ENCODE results near the gene USP13.

- TF ChIP-seq, protein P1, sequence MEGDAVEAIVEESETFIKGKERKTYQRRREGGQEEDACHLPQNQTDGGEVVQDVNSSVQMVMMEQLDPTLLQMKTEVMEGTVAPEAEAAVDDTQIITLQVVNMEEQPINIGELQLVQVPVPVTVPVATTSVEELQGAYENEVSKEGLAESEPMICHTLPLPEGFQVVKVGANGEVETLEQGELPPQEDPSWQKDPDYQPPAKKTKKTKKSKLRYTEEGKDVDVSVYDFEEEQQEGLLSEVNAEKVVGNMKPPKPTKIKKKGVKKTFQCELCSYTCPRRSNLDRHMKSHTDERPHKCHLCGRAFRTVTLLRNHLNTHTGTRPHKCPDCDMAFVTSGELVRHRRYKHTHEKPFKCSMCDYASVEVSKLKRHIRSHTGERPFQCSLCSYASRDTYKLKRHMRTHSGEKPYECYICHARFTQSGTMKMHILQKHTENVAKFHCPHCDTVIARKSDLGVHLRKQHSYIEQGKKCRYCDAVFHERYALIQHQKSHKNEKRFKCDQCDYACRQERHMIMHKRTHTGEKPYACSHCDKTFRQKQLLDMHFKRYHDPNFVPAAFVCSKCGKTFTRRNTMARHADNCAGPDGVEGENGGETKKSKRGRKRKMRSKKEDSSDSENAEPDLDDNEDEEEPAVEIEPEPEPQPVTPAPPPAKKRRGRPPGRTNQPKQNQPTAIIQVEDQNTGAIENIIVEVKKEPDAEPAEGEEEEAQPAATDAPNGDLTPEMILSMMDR (conservative IDR thresholded peaks at IDR 0.05; ENCODE audit: low read depth, low read length) = peak; percentile 93
- no peak for TF ChIP-seq EZH2 (IDR thresholded peaks at IDR 0.05; ENCODE audit: low read length, unreplicated experiment)
- no peak for TF ChIP-seq EZH2phosphoT487 (IDR thresholded peaks at IDR 0.05; ENCODE audit: borderline replicate concordance, low read length)
Observed at GRCh38 chr3:179811321-179812095, 158.7 kb downstream of the USP13 start.

Data from PC-3 (cell line).